Cardiac ventricle fibroblast (primary cell): ENCODE measurements around the gene CCDC40. TPM values are rescaled to one million over a fixed set of nuclear protein-coding genes. Genes with fewer than 3 reads are reported as not detected.

Experiments used
- total RNA-seq: library from RNA; depleted of rRNA; stranded (reverse); fragments of >200 nt; gene quantifications from 2 replicates; pipeline ENCODE4 v1.2.3, GENCODE V29; 2015

The CCDC40 gene, protein sequence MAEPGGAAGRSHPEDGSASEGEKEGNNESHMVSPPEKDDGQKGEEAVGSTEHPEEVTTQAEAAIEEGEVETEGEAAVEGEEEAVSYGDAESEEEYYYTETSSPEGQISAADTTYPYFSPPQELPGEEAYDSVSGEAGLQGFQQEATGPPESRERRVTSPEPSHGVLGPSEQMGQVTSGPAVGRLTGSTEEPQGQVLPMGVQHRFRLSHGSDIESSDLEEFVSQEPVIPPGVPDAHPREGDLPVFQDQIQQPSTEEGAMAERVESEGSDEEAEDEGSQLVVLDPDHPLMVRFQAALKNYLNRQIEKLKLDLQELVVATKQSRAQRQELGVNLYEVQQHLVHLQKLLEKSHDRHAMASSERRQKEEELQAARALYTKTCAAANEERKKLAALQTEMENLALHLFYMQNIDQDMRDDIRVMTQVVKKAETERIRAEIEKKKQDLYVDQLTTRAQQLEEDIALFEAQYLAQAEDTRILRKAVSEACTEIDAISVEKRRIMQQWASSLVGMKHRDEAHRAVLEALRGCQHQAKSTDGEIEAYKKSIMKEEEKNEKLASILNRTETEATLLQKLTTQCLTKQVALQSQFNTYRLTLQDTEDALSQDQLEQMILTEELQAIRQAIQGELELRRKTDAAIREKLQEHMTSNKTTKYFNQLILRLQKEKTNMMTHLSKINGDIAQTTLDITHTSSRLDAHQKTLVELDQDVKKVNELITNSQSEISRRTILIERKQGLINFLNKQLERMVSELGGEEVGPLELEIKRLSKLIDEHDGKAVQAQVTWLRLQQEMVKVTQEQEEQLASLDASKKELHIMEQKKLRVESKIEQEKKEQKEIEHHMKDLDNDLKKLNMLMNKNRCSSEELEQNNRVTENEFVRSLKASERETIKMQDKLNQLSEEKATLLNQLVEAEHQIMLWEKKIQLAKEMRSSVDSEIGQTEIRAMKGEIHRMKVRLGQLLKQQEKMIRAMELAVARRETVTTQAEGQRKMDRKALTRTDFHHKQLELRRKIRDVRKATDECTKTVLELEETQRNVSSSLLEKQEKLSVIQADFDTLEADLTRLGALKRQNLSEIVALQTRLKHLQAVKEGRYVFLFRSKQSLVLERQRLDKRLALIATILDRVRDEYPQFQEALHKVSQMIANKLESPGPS
- total RNA-seq = 0.78 and 5.7 TPM in 2 replicates

GRCh38 chr17:80035937-80036714 lies at the start of gene CCDC40:
Gene CCDC40 (plus strand): TSS chr17:80036642. CDS start chr17:80036663, 21 bp downstream.

GRCh38 chr17:80035687-80035936 lies 830 bp upstream of the CCDC40 start, which contains the start of gene TBC1D16:
Gene TBC1D16 (minus strand): TSS chr17:80035872. CDS start chr17:80013547, 22,325 bp downstream.

DNA sequence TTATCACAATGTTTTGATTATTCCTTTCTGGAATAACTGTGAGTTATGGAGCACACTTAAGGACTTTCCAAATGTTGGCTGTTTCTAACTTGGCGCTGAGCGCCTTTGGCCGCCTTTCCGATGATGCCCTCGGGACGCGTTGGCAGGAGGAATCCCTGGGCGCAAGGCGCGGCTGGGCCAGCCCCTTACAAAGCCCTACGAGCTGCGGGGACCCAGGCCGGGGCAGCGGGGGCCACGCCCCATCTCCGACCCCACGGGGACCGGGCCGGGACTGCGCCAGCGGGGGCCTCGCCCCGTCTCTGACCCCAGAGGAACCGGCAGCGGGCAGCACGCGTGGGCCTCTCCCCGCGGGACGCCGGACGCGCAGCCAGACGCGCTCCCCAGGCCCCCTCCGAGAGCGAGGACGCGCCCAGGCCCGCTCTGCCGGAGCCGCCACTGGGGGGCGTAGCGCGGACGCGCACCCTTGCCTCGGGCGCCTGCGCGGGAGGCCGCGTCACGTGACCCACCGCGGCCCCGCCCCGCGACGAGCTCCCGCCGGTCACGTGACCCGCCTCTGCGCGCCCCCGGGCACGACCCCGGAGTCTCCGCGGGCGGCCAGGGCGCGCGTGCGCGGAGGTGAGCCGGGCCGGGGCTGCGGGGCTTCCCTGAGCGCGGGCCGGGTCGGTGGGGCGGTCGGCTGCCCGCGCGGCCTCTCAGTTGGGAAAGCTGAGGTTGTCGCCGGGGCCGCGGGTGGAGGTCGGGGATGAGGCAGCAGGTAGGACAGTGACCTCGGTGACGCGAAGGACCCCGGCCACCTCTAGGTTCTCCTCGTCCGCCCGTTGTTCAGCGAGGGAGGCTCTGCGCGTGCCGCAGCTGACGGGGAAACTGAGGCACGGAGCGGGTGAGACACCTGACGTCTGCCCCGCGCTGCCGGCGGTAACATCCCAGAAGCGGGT lies 64.8 kb downstream of the CCDC40 start, which contains the start of gene GAA:
Gene GAA, plus strand, starts transcription at position 571 of the 935 bp plus-strand sequence. CDS start 3,006 bp downstream, outside the sequence.

DNA sequence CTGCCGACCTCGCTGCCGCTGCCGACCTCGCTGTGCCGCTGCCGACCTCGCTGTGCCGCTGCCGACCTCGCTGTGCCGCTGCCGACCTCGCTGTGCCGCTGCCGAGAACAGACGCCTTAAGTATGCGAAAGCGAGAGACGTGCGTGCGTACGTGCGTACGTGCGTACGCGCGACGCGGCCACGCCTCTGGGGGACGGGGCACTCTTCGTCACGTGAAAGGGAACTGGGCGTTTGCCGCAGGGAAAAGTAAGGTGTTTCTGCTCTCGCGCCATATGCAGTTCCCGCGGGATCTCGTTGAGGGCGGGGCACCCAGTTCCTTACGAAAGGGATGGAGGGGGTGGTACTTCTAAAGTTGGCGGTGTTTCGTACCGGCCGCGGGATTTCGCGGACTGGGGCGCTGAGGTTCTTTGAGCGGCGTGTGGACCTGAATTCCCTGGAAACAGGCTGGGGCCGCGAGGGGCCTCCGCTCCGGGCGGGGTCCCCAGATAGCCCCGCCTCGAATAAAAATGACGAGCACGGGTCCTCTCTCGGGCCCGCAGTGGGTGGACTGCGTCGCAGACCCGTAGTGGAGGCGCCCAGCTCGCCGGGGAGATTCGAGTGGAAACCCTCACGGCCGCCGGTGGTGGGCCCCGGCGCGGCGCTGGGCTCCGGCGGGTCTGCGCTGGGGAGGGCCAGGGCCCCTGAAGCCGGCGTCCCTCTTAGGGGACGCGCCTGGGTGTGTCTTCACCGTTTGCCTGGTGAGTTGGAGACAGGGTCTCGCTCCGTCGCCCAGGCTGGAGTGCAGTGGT lies 110.8 kb downstream of the CCDC40 start, which contains the start of gene EIF4A3:
Gene EIF4A3, minus strand, starts transcription at position 94 of the 788 bp plus-strand sequence. CDS start 167 bp downstream, outside the sequence.

Other genes with a start within 250 kb of the CCDC40 start
- 3.6 and 4.2 TPM in 2 replicates for gene CBX8, start 239.6 kb upstream of the CCDC40 start, total RNA-seq
- 9.5 and 13.5 TPM in 2 replicates for gene CBX4, start 197.2 kb upstream of the CCDC40 start, total RNA-seq
- gene TBC1D16, start 770 bp upstream of the CCDC40 start, total RNA-seq = 56.9 and 64.1 TPM in 2 replicates
- 82.9 and 91.9 TPM in 2 replicates for gene GAA, start 64.9 kb downstream of the CCDC40 start, total RNA-seq
- 59.5 and 64.0 TPM in 2 replicates for gene EIF4A3, start 110.5 kb downstream of the CCDC40 start, total RNA-seq
- 0.15 TPM in 1 of 2 replicates, not detected in the other for gene CARD14, start 133.4 kb downstream of the CCDC40 start, total RNA-seq
- 19.2 and 19.4 TPM in 2 replicates for gene SGSH, start 183.7 kb downstream of the CCDC40 start, total RNA-seq
- 11.9 and 13.3 TPM in 2 replicates for gene SLC26A11, start 183.8 kb downstream of the CCDC40 start, total RNA-seq
- 56.3 and 57.3 TPM in 2 replicates for gene RNF213, start 224.2 kb downstream of the CCDC40 start, total RNA-seq